ENCODE measurements around the gene MYOZ2.

MYOZ2 gene

DNA sequence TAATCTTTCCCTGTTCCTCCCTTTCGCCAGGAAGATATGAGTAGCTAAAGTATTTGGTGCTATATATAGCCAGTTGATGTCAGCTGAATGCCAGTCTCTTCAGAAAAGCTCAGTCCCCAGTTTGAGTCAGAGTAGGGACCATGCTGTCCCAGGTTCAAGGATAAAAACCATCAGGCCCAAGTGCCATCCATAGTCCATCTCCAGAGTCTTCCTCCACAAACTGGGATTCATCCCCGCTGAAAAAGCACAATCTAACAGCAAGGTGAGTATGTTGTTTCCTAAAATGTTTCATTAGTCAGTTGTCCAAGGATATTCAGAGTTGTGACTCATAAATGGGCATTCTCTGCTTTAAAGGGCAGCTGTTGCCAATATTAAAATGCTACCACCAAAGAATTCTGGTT, at the start of gene MYOZ2:
TSS of gene MYOZ2 (plus strand) at position 112 of the 401 bp plus-strand sequence. CDS start 694 bp downstream, outside the sequence.
- no peak for DNase-seq (ENCODE audit: low read depth, low spot score)

- no peak for DNase-seq (ENCODE audit: low read depth, low spot score)
Observed at GRCh38 chr4:119087121-119087520, 48.5 kb upstream of the MYOZ2 start.

DNA sequence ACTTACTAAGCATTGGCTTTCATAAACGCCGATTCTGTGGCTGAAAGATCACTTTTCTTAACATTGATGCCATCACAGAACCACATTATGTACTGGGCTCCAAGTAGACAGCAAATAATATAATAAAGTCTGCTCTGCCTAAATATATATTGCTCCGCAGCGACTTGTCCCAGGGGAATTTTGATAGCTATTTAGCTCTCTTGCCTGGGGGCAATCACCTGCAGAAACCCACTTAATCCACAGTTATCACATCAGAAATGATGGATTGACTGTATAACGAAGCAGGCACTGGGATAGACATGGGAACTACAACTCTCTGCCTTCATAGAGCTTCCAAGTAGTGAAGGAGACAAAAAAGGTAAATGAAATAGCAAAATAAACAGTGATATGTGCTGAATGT, 48.0 kb upstream of the MYOZ2 start:
- DNase-seq (ENCODE audit: low read depth, low spot score) = no peak

GRCh38 chr4:119093042-119093827, 42.4 kb upstream of the MYOZ2 start:
- DNase-seq (ENCODE audit: low read depth, low spot score) = no peak

DNA sequence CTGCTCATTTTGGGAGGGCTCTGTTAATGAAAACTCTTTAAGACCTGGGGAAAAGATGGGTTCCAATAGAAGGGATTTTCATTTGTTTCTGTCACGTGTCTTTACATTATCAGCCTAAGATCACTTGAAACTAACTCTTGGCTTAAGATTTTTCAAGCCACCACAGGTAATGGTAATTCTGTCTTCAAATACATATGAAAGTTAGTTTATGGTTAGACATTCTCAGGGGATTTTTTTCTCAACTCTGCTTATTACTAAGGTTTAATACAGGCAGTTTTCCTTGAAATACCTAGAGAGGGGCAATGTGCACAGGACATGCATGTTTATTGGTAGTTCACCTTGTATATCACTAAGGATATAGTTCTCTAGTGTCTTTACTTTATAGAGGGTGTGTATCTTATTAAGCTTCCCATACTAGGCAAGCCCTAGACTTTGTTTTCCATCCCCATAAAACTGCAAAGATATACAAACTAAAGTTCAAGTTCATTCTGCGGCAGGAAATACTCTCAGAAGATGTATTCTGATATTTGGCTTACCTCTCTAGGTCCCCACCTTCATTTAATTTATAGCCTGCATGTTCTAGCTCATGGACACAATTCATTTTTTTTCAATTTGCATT, 38.2 kb upstream of the MYOZ2 start:
- DNase-seq (ENCODE audit: low read depth, low spot score) = no peak

- DNase-seq (ENCODE audit: low read depth, low spot score) = no peak
Observed at GRCh38 chr4:119098306-119098705, 37.3 kb upstream of the MYOZ2 start.

DNA sequence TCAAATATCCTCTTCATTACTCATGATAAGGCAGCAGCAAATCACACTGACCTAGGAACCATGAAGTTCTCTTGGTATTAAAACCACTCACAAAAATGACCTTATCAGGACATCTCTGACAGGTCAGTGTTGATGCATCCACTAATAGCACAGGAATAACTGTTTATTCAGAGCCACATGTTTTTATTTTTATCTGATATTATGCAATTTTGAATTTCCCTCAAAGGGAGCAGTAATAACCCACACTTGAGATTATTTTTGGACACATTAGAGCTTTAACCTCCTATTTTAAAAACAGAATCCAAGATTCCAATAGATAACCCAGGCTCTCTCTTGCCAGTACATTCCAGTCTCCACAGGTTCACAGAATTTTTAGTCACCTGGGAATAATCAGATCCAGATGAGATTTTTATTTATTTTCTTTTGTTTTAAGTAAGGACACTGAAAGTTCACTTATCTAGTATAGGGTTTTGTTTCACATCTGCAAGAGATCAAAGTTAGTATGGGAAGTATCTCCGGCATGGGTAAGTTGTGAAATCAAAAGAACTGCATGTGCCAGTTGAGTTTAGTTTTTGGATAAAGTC, 36.3 kb upstream of the MYOZ2 start:
- DNase-seq (ENCODE audit: low read depth, low spot score) = no peak

GRCh38 chr4:119100655-119101054, 35.0 kb upstream of the MYOZ2 start:
- DNase-seq (ENCODE audit: low read depth, low spot score) = no peak

DNA sequence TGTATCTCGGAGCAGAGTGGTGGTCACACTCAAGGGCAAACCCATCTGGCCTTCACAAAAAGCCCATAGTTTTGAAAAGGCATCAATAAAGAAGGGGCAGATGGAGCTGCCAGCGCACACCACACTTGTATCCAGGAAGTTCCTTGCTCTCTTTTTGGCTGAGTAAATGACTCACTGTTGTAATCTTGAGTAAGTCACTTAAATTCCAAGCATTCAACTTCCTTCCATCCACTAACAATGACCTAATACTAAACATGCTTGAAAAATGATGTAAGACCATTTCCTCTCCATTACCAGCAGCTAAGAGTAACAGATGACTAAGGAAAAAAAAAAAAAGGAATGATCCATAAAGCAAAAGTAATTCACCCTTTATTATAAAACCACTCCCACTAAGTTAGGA, 32.4 kb upstream of the MYOZ2 start:
- peak; percentile 45 for DNase-seq (ENCODE audit: low read depth, low spot score)

DNA sequence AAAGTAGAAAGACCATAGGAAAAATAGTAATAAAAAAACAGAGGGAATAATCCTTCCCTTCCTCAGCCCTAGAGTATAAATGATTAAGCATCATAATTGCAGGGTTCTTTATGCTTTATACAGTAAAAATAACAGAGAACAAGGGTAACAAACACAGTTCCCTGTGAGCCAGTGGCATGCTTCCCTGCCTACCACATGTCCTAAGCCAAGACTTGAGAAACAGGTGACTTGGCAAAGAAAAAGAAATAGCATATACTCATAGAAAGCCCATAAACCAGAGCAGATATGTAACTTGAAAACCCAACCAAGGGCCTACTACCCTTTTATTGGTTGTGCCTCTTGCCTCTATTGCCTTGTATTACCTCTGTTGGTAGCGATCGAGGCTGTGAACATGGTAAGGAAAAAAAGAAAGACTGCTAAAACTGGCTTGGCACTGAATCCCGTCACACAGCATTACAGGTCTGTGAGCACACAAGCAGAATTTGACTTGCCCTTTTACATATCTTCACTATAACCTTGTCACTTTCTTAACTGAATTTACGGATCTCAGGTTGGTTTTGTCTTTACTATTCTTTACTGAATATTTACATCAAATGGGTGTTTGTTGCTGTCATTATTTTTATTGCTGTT, 30.9 kb upstream of the MYOZ2 start:
- no peak for DNase-seq (ENCODE audit: low read depth, low spot score)

- DNase-seq (ENCODE audit: low read depth, low spot score) = no peak
Observed at GRCh38 chr4:119105605-119106004, 30.0 kb upstream of the MYOZ2 start.

- DNase-seq (ENCODE audit: low read depth, low spot score) = no peak
Observed at GRCh38 chr4:119106036-119107000, 29.3 kb upstream of the MYOZ2 start.

DNA sequence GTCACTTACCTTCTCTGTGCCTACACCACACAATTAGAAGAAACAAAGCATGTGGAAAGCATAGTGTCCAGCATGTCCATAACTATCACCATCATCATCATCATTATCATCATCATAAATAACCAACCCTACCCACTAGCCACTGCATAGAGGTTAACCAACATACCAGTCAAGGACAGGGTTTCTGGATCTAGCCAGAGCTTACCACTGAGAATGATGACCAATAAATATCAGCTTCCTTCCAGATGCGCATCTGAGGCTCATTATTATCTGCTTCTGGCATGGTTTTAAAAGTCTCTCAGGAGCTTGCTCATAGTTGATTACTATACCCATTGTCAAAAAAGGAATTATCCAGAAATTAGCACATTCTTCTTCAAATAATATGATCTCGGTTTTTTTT, 25.5 kb upstream of the MYOZ2 start:
- no peak for DNase-seq (ENCODE audit: low read depth, low spot score)

GRCh38 chr4:119111296-119111695, 24.3 kb upstream of the MYOZ2 start:
- no peak for DNase-seq (ENCODE audit: low read depth, low spot score)

- no peak for DNase-seq (ENCODE audit: low read depth, low spot score)
Observed at GRCh38 chr4:119113033-119113655, 22.5 kb upstream of the MYOZ2 start.

- no peak for DNase-seq (ENCODE audit: low read depth, low spot score)
Observed at GRCh38 chr4:119116021-119116420, 19.6 kb upstream of the MYOZ2 start.

DNA sequence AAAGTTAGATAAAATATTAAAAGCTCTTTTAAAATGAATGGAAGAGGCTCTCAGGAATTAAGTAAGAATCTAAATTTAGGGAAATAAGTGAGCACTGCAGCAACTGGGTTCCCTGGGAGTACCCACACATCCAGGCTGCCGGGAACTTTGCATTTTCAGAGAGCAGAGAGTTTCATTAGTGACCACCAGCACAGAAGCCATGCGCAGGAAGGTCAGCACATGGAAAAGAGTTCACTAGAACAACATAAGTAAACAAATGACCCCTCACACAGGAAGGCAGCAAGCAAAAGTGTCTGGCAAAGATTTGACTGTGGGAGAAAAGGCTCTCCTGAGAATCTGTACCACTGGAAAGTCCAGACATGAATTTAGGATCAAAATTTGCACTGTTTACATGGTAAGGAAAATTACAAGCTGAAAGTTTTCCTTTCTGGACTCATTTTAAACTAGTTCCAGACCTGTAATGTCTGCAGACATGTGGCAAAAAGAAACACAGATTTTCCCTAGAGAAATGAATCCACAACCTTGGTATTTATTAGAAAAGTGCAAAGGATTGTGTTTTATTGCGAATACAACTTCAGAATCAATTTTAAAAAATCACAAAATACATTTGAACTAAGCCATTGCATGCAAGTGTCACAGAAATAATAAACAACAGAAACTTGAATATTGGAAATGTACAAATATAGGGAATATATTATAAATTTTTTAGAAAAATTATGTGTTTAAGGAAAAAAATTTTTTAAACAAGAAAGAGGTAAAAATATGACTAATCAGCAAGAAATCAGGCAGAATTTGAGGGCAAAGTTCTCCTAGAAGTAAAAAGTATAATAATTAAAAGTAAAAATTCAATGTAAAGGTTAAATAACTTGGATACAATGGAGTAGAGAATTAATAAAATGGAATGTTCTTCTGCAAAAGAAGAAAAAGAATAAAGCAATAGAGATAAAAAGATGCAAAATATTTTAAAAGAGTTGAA, 18.4 kb upstream of the MYOZ2 start:
- DNase-seq (ENCODE audit: low read depth, low spot score) = no peak

DNA sequence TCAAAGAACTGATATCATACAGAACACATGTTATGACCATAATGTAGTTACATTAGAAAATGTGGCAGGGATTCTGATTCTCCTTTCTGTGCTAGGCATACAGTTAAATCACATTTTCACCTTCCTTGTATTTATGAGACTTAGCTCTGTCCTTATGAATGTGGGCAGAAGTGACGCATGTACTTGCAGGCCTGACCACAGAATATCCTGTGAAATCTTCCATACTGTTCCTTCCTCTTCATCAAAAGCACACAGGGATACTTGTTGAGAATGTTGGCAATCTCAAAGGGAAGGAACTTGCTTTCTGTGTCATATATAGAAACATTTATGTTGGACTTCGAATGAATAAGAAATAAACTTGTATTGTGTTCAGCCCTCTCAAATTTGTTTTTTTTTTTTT, 17.2 kb upstream of the MYOZ2 start:
- DNase-seq (ENCODE audit: low read depth, low spot score) = no peak

- no peak for DNase-seq (ENCODE audit: low read depth, low spot score)
Observed at GRCh38 chr4:119124352-119124751, 11.3 kb upstream of the MYOZ2 start.

DNA sequence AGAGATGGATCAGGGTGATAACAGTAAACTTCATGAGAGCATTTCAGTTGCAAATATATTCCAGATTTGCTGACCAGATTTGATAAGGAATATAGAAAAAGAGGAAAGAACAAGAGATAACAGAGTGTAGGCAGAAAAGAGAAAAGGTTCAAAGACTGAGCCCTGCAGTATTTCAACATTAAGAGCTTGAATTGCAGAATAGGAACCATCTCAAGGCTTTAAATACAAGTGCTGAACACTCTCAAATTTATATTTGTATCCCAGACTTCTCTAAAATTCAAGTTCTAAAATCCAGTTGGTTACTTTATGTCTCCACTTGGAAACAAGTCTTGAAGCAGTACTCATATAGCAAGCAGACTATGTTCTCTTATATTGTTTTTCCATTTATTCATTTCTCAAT, 9.7 kb upstream of the MYOZ2 start:
- DNase-seq (ENCODE audit: low read depth, low spot score) = no peak
